OCI-LY1 (cell line): ENCODE results near the gene ASCC1.
"Not testable (repeated sequence)": the region's sequence is repeated elsewhere in the genome, so short reads cannot be mapped to it uniquely, and the experiment has no call there.

Experiments
- CTCF ChIP-seq: fragments of 200-600 bp; sonication (generic), shearing (Covaris generic); IDR thresholded peaks from 2 replicates; pipeline ENCODE4 v1.5.1; 2017; ENCODE audit warnings: mild to moderate bottlenecking, antibody characterized with exemption, low read length, moderate library complexity, mixed read lengths
- EZH2 ChIP-seq: fragments of 200-600 bp; sonication (generic), shearing (Covaris generic); IDR thresholded peaks from 2 replicates; pipeline ENCODE4 v1.8.0; 2017; ENCODE audit warnings: borderline replicate concordance, mixed run types, mild to moderate bottlenecking, antibody characterized with exemption, low read length, moderate library complexity, mixed read lengths

DNA sequence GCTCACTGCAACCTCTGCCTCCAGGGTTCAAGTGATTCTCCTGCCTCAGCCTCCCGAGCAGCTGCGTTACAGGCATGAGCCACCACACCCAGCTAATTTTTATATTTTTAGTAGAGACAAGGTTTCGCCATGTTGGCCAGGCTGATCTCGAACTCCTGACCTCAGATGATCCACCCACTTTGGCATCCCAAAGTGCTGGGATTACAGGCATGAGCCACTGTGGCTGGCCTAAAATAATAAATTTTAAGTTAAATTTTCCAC is 68.8 kb downstream of the ASCC1 start:
- not testable (repeated sequence) for TF ChIP-seq EZH2, CTCF
